H1 (cell line): ENCODE data around the gene AMN1. TPM values are rescaled to one million over a fixed set of nuclear protein-coding genes. Genes with fewer than 3 reads are reported as not detected.

Experiments used
- ASH2L ChIP-seq: fragments of 200-600, 300-600 bp; sonication (generic); IDR thresholded peaks from one replicate; pipeline ENCODE4 v1.7.1; 2017; ENCODE audit warnings: low read length
- BCL11A ChIP-seq, 2 experiments: IDR thresholded peaks; one replicate each; pipeline ENCODE4 v1.6.1; 2011; ENCODE audit warnings: low read depth in 2 of 2, low read length in 2 of 2, mild to moderate bottlenecking in 2 of 2
- CHD1 ChIP-seq: IDR thresholded peaks from 2 replicates; pipeline ENCODE4 v1.6.1; 2012; ENCODE audit warnings: low read depth, low read length, improper control_type of control experiment
- KDM5A ChIP-seq: fragments of 200-600 bp; IDR thresholded peaks from 2 replicates; pipeline ENCODE4 v1.7.1; 2012; ENCODE audit warnings: mild to moderate bottlenecking, low read length, inconsistent platforms, mixed read lengths
- SP1 ChIP-seq: IDR thresholded peaks from 2 replicates; pipeline ENCODE4 v1.6.1; 2011; ENCODE audit warnings: low read depth, low read length
- polyA plus RNA-seq, 7 experiments: library from polyadenylated mRNA; depleted of rRNA in 3 of 7; stranded (reverse) in 5 of 7; unstranded in 2 of 7; fragments of >200 nt in 5 of 7; fragments of 200-250 nt in 2 of 7; gene quantifications; 1 replicate in 5 of 7; 2 replicates in 1 of 7; 4 replicates in 1 of 7; pipeline versions ENCODE4 v1.2.1 to v1.2.3, GENCODE V29; 2011 to 2013; ENCODE audit warnings: missing spikeins in 2 of 7, mixed read lengths in 2 of 7
- total RNA-seq: library from RNA; stranded (reverse); fragmentation: NEBNext Ultra II Directional; extraction: Animal tissue kit (Norgen Biotek cat#: 25700); gene quantifications from 2 replicates; pipeline ENCODE4 v1.2.1, GENCODE V29; 2021

AMN1 gene
- total and polyA plus RNA-seq, 2 of the 8 experiments (the other 6 are each of a cell fraction or from before 2014, with no cell fraction given) = 7.5 to 13.8 TPM

DNA sequence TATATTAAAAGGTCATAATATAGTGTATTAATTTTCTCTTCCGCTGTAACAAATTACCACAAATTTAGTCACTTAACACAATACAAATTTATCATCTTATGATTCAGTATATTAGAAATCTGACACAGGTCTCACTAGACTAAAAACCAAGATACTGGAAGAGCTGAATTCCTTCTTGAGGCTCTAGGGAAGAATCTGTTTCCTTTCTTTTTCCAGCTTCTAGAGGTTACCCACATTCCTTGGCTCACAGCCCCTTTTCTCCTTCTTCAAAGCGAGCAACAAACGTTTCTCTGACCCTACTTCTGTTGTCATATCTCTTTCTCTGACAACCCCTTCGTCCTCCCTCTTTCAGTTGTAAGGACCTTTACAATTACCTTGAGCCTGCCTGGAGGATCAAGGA lies 43.4 kb upstream of the AMN1 start (continued):
- TF ChIP-seq ASH2L (no peak), SP1 (no peak), CHD1 (no peak), KDM5A (no peak), BCL11A (IDR thresholded peaks at IDR 0.05; ENCODE audit: low read depth in 2 of 2, low read length in 2 of 2) (no peak)
